Natural killer cell (primary cell): ENCODE measurements around the gene NR6A1. TPM values are rescaled to one million over a fixed set of nuclear protein-coding genes. Genes with fewer than 3 reads are reported as not detected.

Source experiments
- ATAC-seq, 3 donors: fragments of 150-1000 bp in 2 of 3; fragments of 200-7000 bp in 1 of 3; cut with Tn5 transposase; 1 replicate in 1 of 3; 2 replicates in 2 of 3; pipeline ENCODE4 v1.10.0; 2021; ENCODE audit warnings: mild to moderate bottlenecking in 2 of 3, moderate library complexity in 2 of 3
- DNase-seq, 2 donors: peaks; one replicate each; pipeline versions ENCODE4 v3.0.0 to v3.0.0-alpha.2; 2013 to 2021; ENCODE audit warnings: mixed read lengths in 1 of 2
- H3K27ac ChIP-seq: one replicate; pipeline ENCODE4 v1.5.1; 2013; ENCODE audit warnings: mild to moderate bottlenecking, low read length
- H3K27me3 ChIP-seq: one replicate; pipeline ENCODE4 v1.6.1; 2013; ENCODE audit warnings: low read length; ENCODE audit not compliant: control insufficient read depth, insufficient read depth
- H3K36me3 ChIP-seq: one replicate; pipeline ENCODE4 v1.6.1; 2013; ENCODE audit warnings: low read length; ENCODE audit not compliant: control insufficient read depth, insufficient read depth
- H3K4me1 ChIP-seq: one replicate; pipeline ENCODE4 v1.6.1; 2013; ENCODE audit warnings: low read length; ENCODE audit not compliant: control insufficient read depth, insufficient read depth
- H3K4me3 ChIP-seq: one replicate; pipeline ENCODE4 v1.5.1; 2013; ENCODE audit warnings: low read length
- H3K9me3 ChIP-seq: one replicate; pipeline ENCODE4 v1.6.1; 2013; ENCODE audit warnings: low read length; ENCODE audit not compliant: control insufficient read depth, insufficient read depth
- H3K27ac Mint-ChIP-seq, 2 donors: one replicate each; pipeline ENCODE4 v1.8.0; 2022; ENCODE audit warnings: mild to moderate bottlenecking in 2 of 2, mixed read lengths in 2 of 2, moderate library complexity in 1 of 2
- H3K27me3 Mint-ChIP-seq, 2 donors: one replicate each; pipeline ENCODE4 v1.8.0; 2022; ENCODE audit warnings: low read depth in 2 of 2, mixed read lengths in 2 of 2
- H3K36me3 Mint-ChIP-seq: one replicate; pipeline ENCODE4 v1.8.0; 2022; ENCODE audit warnings: mixed read lengths
- H3K4me1 Mint-ChIP-seq, 2 donors: one replicate each; pipeline ENCODE4 v1.8.0; 2022; ENCODE audit warnings: mixed read lengths in 2 of 2
- H3K4me3 Mint-ChIP-seq: one replicate; pipeline ENCODE4 v1.8.0; 2022; ENCODE audit warnings: mild to moderate bottlenecking, moderate library complexity, mixed read lengths
- H3K9me3 Mint-ChIP-seq, 2 donors: one replicate each; pipeline ENCODE4 v1.8.0; 2022; ENCODE audit warnings: mixed read lengths in 2 of 2
- CTCF ChIP-seq: fragments of 200-600 bp; IDR thresholded peaks from one replicate; pipeline ENCODE4 v1.8.0; 2022; ENCODE audit warnings: antibody characterized with exemption
- WGBS: methylation state at CpG from one replicate; pipeline ENCODE4 v1.1.7; 2013; ENCODE audit warnings: missing lambda C conversion rate; ENCODE audit not compliant: insufficient coverage; 5-methylcytosine and 5-hydroxymethylcytosine counted together
- intact Hi-C: fragments of 100-400 bp; cut with micrococcal nuclease; formaldehyde crosslinking; loops from one replicate; pipeline ENCODE4 v1.14.2; 2022
- total RNA-seq, 4 donors: library from RNA; stranded (reverse); fragments of 120-200 nt in 1 of 4; gene quantifications; one replicate each; pipeline versions ENCODE4 v1.2.3 to v1.2.4, GENCODE V29; 2013 to 2022

NR6A1 gene
- total RNA-seq, 3 donors from 2014 or later (not counting 1 experiment from before 2014, with no cell fraction given): 0.07 to 0.75 (median 0.49) TPM

- Mint-ChIP-seq H3K27me3 (peaks cover 8 to 31% of the 10 kb centered on the region in 2 donors), H3K4me3 (no peak overlapping the region), H3K36me3 (no peaks in the 10 kb centered on the region), H3K4me1 (no peaks in the 10 kb centered on the region), H3K9me3 (no peaks in the 10 kb centered on the region), H3K27ac (no peak overlapping the region)
- Histone ChIP-seq H3K27me3 (no peaks in the 10 kb centered on the region), H3K36me3 (no peaks in the 10 kb centered on the region), H3K27ac (no peak overlapping the region), H3K9me3 (no peaks in the 10 kb centered on the region), H3K4me1 (no peaks in the 10 kb centered on the region), H3K4me3 (no peak overlapping the region)
- DNase-seq: no peak
- TF ChIP-seq CTCF: no peak
- intact Hi-C loops: no loop called here
- ATAC-seq: no peak
- 98% methylated on average over 2 of the region's 2 CpGs for WGBS
These were observed 226.6 kb downstream of the NR6A1 start for GRCh38 chr9:124544535-124544934.

GRCh38 chr9:124541824-124542223, 229.3 kb downstream of the NR6A1 start:
- H3K4me1 Mint-ChIP-seq: no peaks in the 10 kb centered on the region
- intact Hi-C loops: no loop called here
- no peaks in the 10 kb centered on the region for H3K9me3 Mint-ChIP-seq
- Histone ChIP-seq H3K27ac (no peak overlapping the region), H3K4me1 (no peaks in the 10 kb centered on the region), H3K4me3 (no peak overlapping the region), H3K9me3 (no peaks in the 10 kb centered on the region), H3K27me3 (no peaks in the 10 kb centered on the region), H3K36me3 (no peaks in the 10 kb centered on the region)
- peaks cover 4 to 18% of the 10 kb centered on the region in 2 donors for H3K27me3 Mint-ChIP-seq
- no peak for TF ChIP-seq CTCF
- H3K36me3 Mint-ChIP-seq: no peaks in the 10 kb centered on the region
- H3K27ac Mint-ChIP-seq: no peak overlapping the region
- H3K4me3 Mint-ChIP-seq: no peak overlapping the region
- ATAC-seq: no peak
- no peak for DNase-seq

GRCh38 chr9:124537926-124538325, 233.2 kb downstream of the NR6A1 start:
- Mint-ChIP-seq H3K36me3 (no peaks in the 10 kb centered on the region), H3K27me3 (peaks cover 4 to 9% of the 10 kb centered on the region in 2 donors), H3K4me1 (no peaks in the 10 kb centered on the region), H3K9me3 (no peaks in the 10 kb centered on the region), H3K27ac (no peak overlapping the region), H3K4me3 (no peak overlapping the region)
- intact Hi-C loops: loop anchor here (2.0 kb wide), 1 partner anchor 411 kb away; no protein-coding TSS in a partner anchor
- Histone ChIP-seq H3K4me3 (no peak overlapping the region), H3K9me3 (no peaks in the 10 kb centered on the region), H3K4me1 (no peaks in the 10 kb centered on the region), H3K27ac (no peak overlapping the region), H3K27me3 (no peaks in the 10 kb centered on the region), H3K36me3 (no peaks in the 10 kb centered on the region)
- no peak for TF ChIP-seq CTCF
- no peak for ATAC-seq
- WGBS: 92% methylated on average over 4 of the region's 8 CpGs
- no peak for DNase-seq

- Mint-ChIP-seq H3K9me3 (no peaks in the 10 kb centered on the region), H3K4me1 (no peaks in the 10 kb centered on the region), H3K4me3 (no peak overlapping the region), H3K27ac (no peak overlapping the region), H3K27me3 (peaks cover 8% of the 10 kb centered on the region in 2 donors), H3K36me3 (no peaks in the 10 kb centered on the region)
- H3K27ac ChIP-seq: no peak overlapping the region
- no peak for TF ChIP-seq CTCF
- no peaks in the 10 kb centered on the region for H3K27me3 ChIP-seq
- intact Hi-C loops: loop anchor here (2.0 kb wide), 1 partner anchor 409 kb away; no protein-coding TSS in a partner anchor
- H3K4me3 ChIP-seq: no peak overlapping the region
- no peaks in the 10 kb centered on the region for H3K36me3 ChIP-seq
- ATAC-seq (no peak), DNase-seq (no peak)
- no peaks in the 10 kb centered on the region for H3K9me3 ChIP-seq
- no peaks in the 10 kb centered on the region for H3K4me1 ChIP-seq
- 95% methylated on average over 10 of the region's 10 CpGs for WGBS
These were observed 235.3 kb downstream of the NR6A1 start for GRCh38 chr9:124535846-124536245.
